Measurements from ENCODE around the gene KDM2B. TPM values are rescaled to one million over a fixed set of nuclear protein-coding genes. Genes with fewer than 3 reads are reported as not detected.

Gene KDM2B
- total RNA-seq, 1 experiment from 2014 or later = 39.1 TPM

DNA sequence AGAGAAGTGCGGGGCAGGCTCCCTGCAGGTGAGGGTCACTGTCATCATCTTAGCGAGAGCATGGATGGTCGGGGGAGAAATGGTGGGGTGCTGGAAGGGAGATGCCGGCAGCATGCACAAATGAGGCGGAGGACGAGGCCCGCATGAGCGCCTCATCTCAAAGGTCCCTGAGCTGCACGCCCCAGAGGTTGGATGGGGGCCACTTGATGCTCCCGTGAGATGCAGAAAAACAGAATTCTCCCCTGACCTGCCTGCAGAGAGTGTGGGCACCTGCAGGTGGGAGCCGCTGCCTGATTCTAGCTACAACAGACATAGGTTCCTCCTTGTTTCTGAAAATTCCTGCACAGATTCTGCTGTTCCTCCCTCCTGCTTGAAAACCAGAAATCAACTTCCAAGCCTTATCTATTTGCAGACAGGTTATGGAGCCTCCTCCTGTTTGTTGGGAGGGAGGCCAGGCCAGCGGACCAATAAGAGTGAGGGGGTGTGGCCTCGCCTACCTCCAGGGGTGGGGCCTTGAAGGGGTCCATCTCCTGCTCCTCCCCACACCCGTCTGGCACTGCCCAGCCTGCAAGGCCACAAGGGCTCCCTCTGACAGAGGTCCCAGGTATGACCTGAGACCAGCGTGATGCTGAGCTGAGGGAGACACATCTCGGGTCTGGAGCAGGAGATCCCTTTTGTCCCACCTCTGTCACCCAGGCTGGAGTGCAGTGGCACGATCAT lies 67.2 kb downstream of the KDM2B start:
- peak overlapping the region; percentile 66 for H3K4me2 ChIP-seq (ENCODE audit: low read depth, low read length, poor library complexity, severe bottlenecking)

DNA sequence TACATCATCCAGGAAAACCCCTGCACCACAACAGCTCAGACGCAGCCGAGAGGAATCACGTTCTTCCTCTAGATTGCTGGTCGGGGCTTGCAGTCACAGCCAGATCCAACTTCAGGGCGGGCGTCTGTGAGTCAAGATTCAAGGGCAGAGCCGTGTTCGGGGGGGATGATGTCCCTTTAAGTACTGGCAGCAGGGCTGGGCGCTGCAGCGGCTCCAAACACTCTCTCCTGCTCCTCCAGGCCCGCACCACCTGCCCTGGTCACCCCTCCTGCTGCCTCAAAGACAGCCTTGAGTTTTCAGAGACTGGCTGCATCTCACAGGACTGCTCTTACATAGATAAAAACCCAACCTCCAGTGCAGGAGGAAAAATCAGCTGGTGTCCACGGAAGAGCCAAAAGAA lies 68.3 kb downstream of the KDM2B start:
- Histone ChIP-seq H4K20me1 (ENCODE audit: insufficient read depth, low read depth, low read length) (no peaks in the 10 kb centered on the region), H2AFZ (ENCODE audit: low read length) (no peak overlapping the region), H3K4me1 (ENCODE audit: low read length) (peaks cover 12% of the 10 kb centered on the region), H3K9ac (ENCODE audit: low read length) (no peak overlapping the region), H3K27me3 (ENCODE audit: low read length) (no peaks in the 10 kb centered on the region), H3K36me3 (ENCODE audit: insufficient read depth, low read length) (peaks cover 23% of the 10 kb centered on the region), H3K4me3 (ENCODE audit: low read length) (no peak overlapping the region), H3K4me2 (ENCODE audit: low read depth, low read length, poor library complexity, severe bottlenecking) (no peak overlapping the region), H3K9me2 (replicated peaks; ENCODE audit: insufficient read depth, low read length) (no peaks in the 10 kb centered on the region), H3K79me2 (ENCODE audit: low read length) (peaks cover 8% of the 10 kb centered on the region; the same call in 1 of the 2 replicates), H3K27ac (ENCODE audit: low read length) (no peak overlapping the region), H3K9me3 (ENCODE audit: low read length) (peaks cover 5% of the 10 kb centered on the region)
- no peak for DNase-seq

More for the DNA sequence above, 67.2 kb downstream of the KDM2B start:
- H3K27ac ChIP-seq (ENCODE audit: low read length) = peak overlapping the region; percentile 84
- H3K4me3 ChIP-seq (ENCODE audit: low read length) = peak overlapping the region; percentile 50; the same call in 1 of the 2 replicates
- H4K20me1 ChIP-seq (ENCODE audit: insufficient read depth, low read depth, low read length) = no peaks in the 10 kb centered on the region
- peak overlapping the region; percentile 56 for H3K9ac ChIP-seq (ENCODE audit: low read length)
- H3K27me3 ChIP-seq (ENCODE audit: low read length) = no peaks in the 10 kb centered on the region
- DNase-seq = peak; percentile 82
- H3K9me3 ChIP-seq (ENCODE audit: low read length) = peaks cover 5% of the 10 kb centered on the region
- no peaks in the 10 kb centered on the region for H3K9me2 ChIP-seq (replicated peaks; ENCODE audit: insufficient read depth, low read length)
- H2AFZ ChIP-seq (ENCODE audit: low read length) = no peak overlapping the region
- peaks cover 12% of the 10 kb centered on the region for H3K4me1 ChIP-seq (ENCODE audit: low read length)
- H3K36me3 ChIP-seq (ENCODE audit: insufficient read depth, low read length) = peaks cover 29% of the 10 kb centered on the region
- H3K79me2 ChIP-seq (ENCODE audit: low read length) = peaks cover 11% of the 10 kb centered on the region

DNA sequence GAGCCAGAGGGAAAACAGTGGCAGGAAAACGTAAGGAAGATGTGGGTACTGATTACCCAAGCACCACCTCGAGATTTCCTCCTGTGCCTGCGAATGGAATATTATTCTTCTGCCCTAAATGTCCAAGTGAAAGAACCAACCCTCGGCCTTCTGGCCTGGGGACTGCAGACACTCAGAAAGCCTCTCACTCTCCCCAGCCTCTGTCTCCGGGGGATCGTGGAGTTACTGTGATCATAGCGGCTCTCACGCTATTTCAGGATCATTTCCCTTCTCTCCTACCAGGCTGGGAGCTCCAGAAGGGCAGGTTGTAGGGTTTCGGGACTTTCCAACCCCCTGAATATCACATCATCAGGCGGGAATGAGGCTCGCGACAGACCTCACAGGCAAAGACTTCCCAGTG lies 68.9 kb downstream of the KDM2B start:
- Histone ChIP-seq H3K4me2 (ENCODE audit: low read depth, low read length, poor library complexity, severe bottlenecking) (no peak overlapping the region), H3K27me3 (ENCODE audit: low read length) (no peaks in the 10 kb centered on the region), H3K36me3 (ENCODE audit: insufficient read depth, low read length) (peaks cover 19% of the 10 kb centered on the region), H3K9me3 (ENCODE audit: low read length) (peaks cover 5% of the 10 kb centered on the region), H3K9me2 (replicated peaks; ENCODE audit: insufficient read depth, low read length) (no peaks in the 10 kb centered on the region), H3K4me1 (ENCODE audit: low read length) (peaks cover 12% of the 10 kb centered on the region), H4K20me1 (ENCODE audit: insufficient read depth, low read depth, low read length) (no peaks in the 10 kb centered on the region), H3K27ac (ENCODE audit: low read length) (no peak overlapping the region), H2AFZ (ENCODE audit: low read length) (no peak overlapping the region), H3K79me2 (ENCODE audit: low read length) (peaks cover 10% of the 10 kb centered on the region; the same call in 1 of the 2 replicates), H3K9ac (ENCODE audit: low read length) (no peak overlapping the region), H3K4me3 (ENCODE audit: low read length) (no peak overlapping the region)
- no peak for DNase-seq

DNA sequence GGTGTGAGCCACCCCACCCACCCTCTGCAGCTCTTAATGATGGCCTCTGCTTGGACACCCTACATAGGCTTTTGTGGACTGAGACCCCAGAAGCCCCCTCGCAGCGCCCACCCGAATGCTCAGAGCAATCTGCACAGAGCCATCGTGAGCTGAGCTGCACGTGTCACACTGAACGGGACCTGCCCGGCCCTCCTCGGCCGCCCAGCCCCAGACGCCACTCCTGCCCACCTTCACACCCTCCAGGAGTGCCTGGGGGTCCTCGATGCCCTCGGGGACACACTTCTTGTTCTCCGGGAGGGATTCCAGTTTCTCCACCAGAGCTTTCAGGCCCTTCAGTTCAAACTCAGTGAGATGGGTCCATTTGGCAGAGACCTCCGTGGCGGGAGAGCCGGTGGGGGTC lies 71.5 kb downstream of the KDM2B start:
- H3K9me3 ChIP-seq (ENCODE audit: low read length) = no peaks in the 10 kb centered on the region
- peaks cover 9% of the 10 kb centered on the region for H3K4me1 ChIP-seq (ENCODE audit: low read length)
- H3K9ac ChIP-seq (ENCODE audit: low read length) = no peak overlapping the region
- H4K20me1 ChIP-seq (ENCODE audit: insufficient read depth, low read depth, low read length) = no peaks in the 10 kb centered on the region
- H3K36me3 ChIP-seq (ENCODE audit: insufficient read depth, low read length) = peaks cover 7% of the 10 kb centered on the region; the same call in 1 of the 2 replicates
- no peak overlapping the region for H3K4me3 ChIP-seq (ENCODE audit: low read length)
- H3K79me2 ChIP-seq (ENCODE audit: low read length) = 0 out of 2 replicates have a peak, but pooled peaks cover 5% of the 10 kb centered on the region
- DNase-seq = no peak
- no peak overlapping the region for H3K4me2 ChIP-seq (ENCODE audit: low read depth, low read length, poor library complexity, severe bottlenecking)
- H3K9me2 ChIP-seq (replicated peaks; ENCODE audit: insufficient read depth, low read length) = no peaks in the 10 kb centered on the region
- no peak overlapping the region for H3K27ac ChIP-seq (ENCODE audit: low read length)
- H2AFZ ChIP-seq (ENCODE audit: low read length) = no peak overlapping the region
- no peaks in the 10 kb centered on the region for H3K27me3 ChIP-seq (ENCODE audit: low read length)

DNA sequence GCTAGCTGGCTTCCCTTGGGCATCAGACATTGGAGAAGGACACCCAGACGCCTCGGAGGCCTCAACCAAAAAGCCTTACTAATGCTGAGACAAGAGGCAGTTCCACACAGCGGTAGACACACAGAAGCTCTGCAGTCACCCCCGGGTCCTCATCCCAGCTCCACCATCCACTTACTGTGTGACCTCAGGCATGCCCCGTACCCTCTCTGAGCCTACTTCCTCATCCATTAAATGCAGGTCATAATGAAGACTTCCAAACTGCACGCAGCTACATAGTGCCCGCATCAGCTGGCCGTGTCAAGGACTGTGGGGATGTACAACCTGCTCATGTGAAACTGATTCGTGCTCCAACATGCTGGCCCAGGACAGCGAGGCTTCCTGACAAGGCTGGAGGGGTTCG lies 72.3 kb downstream of the KDM2B start:
- Histone ChIP-seq H3K9ac (ENCODE audit: low read length) (no peak overlapping the region), H3K4me1 (ENCODE audit: low read length) (peaks cover under 1% of the 10 kb centered on the region; the same call in 1 of the 2 replicates), H3K79me2 (ENCODE audit: low read length) (0 out of 2 replicates have a peak, but pooled peaks cover 5% of the 10 kb centered on the region), H2AFZ (ENCODE audit: low read length) (no peak overlapping the region), H3K4me3 (ENCODE audit: low read length) (no peak overlapping the region), H3K36me3 (ENCODE audit: insufficient read depth, low read length) (peaks cover 7% of the 10 kb centered on the region; the same call in 1 of the 2 replicates), H4K20me1 (ENCODE audit: insufficient read depth, low read depth, low read length) (no peaks in the 10 kb centered on the region), H3K4me2 (ENCODE audit: low read depth, low read length, poor library complexity, severe bottlenecking) (no peak overlapping the region), H3K9me2 (replicated peaks; ENCODE audit: insufficient read depth, low read length) (no peaks in the 10 kb centered on the region), H3K27me3 (ENCODE audit: low read length) (no peaks in the 10 kb centered on the region), H3K27ac (ENCODE audit: low read length) (no peak overlapping the region), H3K9me3 (ENCODE audit: low read length) (no peaks in the 10 kb centered on the region)
- DNase-seq = no peak

DNA sequence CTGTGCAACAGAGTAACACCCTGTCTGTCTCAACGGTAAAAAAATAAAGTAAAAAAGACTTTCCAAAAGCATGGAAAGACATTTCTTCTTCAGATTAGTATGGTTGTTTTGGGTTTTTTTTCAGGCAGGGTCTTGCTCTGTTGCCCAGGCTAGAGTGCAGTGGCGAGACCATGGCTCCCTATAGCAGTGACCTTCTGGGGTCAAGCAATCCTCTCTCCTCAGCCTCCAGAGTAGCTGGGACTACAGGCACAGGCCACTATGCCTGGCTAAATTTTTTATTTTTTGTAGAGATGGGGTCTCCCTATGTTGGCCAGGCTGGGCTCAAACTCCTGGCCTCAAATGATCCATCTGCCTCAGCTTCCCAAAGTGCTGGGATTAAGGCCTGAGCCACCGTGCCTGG lies 72.8 kb downstream of the KDM2B start:
- no peak overlapping the region for H3K9ac ChIP-seq (ENCODE audit: low read length)
- H3K9me3 ChIP-seq (ENCODE audit: low read length) = no peaks in the 10 kb centered on the region
- H3K4me3 ChIP-seq (ENCODE audit: low read length) = no peak overlapping the region
- H3K4me2 ChIP-seq (ENCODE audit: low read depth, low read length, poor library complexity, severe bottlenecking) = no peak overlapping the region
- no peak overlapping the region for H3K27ac ChIP-seq (ENCODE audit: low read length)
- 0 out of 2 replicates have a peak, but pooled peaks cover 2% of the 10 kb centered on the region for H3K79me2 ChIP-seq (ENCODE audit: low read length)
- no peaks in the 10 kb centered on the region for H3K4me1 ChIP-seq (ENCODE audit: low read length)
- H4K20me1 ChIP-seq (ENCODE audit: insufficient read depth, low read depth, low read length) = no peaks in the 10 kb centered on the region
- DNase-seq = no peak
- peaks cover 6% of the 10 kb centered on the region; the same call in 1 of the 2 replicates for H3K36me3 ChIP-seq (ENCODE audit: insufficient read depth, low read length)
- H3K9me2 ChIP-seq (replicated peaks; ENCODE audit: insufficient read depth, low read length) = no peaks in the 10 kb centered on the region
- H2AFZ ChIP-seq (ENCODE audit: low read length) = no peak overlapping the region
- no peaks in the 10 kb centered on the region for H3K27me3 ChIP-seq (ENCODE audit: low read length)

DNA sequence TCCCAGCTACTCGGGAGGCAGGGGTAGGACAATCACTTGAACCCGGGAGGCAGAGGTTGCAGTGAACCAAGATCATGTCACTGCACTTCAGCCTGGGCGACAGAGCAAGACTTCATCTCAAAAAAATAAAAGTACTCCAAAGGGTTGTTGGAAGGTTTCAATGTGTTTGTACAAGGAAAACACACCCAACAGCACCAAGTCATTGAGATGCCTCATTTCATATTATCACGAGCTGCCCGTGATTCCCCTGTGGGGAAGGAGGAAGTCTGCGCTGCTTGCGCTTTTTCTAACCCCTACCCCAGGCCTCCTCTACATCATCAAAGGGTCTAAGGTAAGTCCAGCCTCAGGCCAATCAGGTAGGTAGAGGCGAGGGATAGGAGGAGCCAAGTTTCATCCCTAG lies 73.6 kb downstream of the KDM2B start:
- Histone ChIP-seq H3K9me3 (ENCODE audit: low read length) (no peaks in the 10 kb centered on the region), H2AFZ (ENCODE audit: low read length) (no peak overlapping the region), H3K27me3 (ENCODE audit: low read length) (no peaks in the 10 kb centered on the region), H3K4me1 (ENCODE audit: low read length) (no peaks in the 10 kb centered on the region), H4K20me1 (ENCODE audit: insufficient read depth, low read depth, low read length) (no peaks in the 10 kb centered on the region), H3K36me3 (ENCODE audit: insufficient read depth, low read length) (no peaks in the 10 kb centered on the region; the same call in 1 of the 2 replicates), H3K9ac (ENCODE audit: low read length) (no peak overlapping the region), H3K79me2 (ENCODE audit: low read length) (0 out of 2 replicates have a peak, but pooled peaks cover 2% of the 10 kb centered on the region), H3K4me2 (ENCODE audit: low read depth, low read length, poor library complexity, severe bottlenecking) (no peak overlapping the region), H3K27ac (ENCODE audit: low read length) (no peak overlapping the region), H3K9me2 (replicated peaks; ENCODE audit: insufficient read depth, low read length) (no peaks in the 10 kb centered on the region), H3K4me3 (ENCODE audit: low read length) (no peak overlapping the region)
- no peak for DNase-seq

DNA sequence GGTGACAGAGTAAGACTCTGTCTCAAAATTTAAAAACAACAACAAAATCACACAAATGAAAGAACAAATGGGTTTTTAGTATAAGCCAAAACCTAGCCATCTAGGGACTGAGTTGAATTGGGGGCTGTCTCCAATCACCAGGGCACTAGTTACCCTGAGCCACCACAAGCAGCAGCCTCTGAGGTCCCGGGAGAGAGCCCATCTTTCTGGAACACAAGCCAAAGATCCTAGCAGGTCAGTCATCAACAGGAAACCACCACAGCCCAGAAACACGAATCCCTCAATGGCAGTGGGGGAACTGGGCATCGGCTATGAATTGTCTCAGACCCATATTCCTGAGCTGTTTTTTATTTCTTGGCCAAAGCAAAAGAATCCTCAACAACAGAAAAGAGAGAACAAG lies 75.3 kb downstream of the KDM2B start:
- Histone ChIP-seq H3K9me2 (replicated peaks; ENCODE audit: insufficient read depth, low read length) (no peaks in the 10 kb centered on the region), H3K9me3 (ENCODE audit: low read length) (no peaks in the 10 kb centered on the region), H3K36me3 (ENCODE audit: insufficient read depth, low read length) (no peaks in the 10 kb centered on the region), H3K27me3 (ENCODE audit: low read length) (no peaks in the 10 kb centered on the region), H4K20me1 (ENCODE audit: insufficient read depth, low read depth, low read length) (no peaks in the 10 kb centered on the region), H3K4me3 (ENCODE audit: low read length) (no peak overlapping the region), H3K27ac (ENCODE audit: low read length) (no peak overlapping the region), H3K9ac (ENCODE audit: low read length) (no peak overlapping the region), H2AFZ (ENCODE audit: low read length) (no peak overlapping the region), H3K4me1 (ENCODE audit: low read length) (no peaks in the 10 kb centered on the region), H3K79me2 (ENCODE audit: low read length) (0 out of 2 replicates have a peak, but pooled peaks cover 2% of the 10 kb centered on the region), H3K4me2 (ENCODE audit: low read depth, low read length, poor library complexity, severe bottlenecking) (no peak overlapping the region)
- DNase-seq = no peak

Data from Karpas-422 (cell line).